ENCODE data around the gene WDFY2.

WDFY2 gene

GRCh38 chr13:51697181-51697580, 112.9 kb downstream of the WDFY2 start:
- no peak for DNase-seq (ENCODE audit: low spot score)
- H3K4me1 ChIP-seq (ENCODE audit: control insufficient read depth in 2 of 2, insufficient read depth in 1 of 2, low read depth in 1 of 2, low read length in 2 of 2) = no peaks in the 10 kb centered on the region
- H3K9me3 ChIP-seq (replicated peaks in 1 of 2; ENCODE audit: control insufficient read depth in 2 of 2, insufficient read depth in 1 of 2, low read depth in 1 of 2, low read length in 2 of 2) = peaks cover 0 to 10% of the 10 kb centered on the region in 2 donors
- no CpG with 5 or more reads among the region's 4 CpGs for WGBS, 2 donors (ENCODE audit: extremely low coverage in 2 of 2, insufficient read length in 2 of 2, insufficient replicate concordance in 1 of 2)
- H3K27ac ChIP-seq (replicated peaks; ENCODE audit: low read length) = no peak overlapping the region
- H3K36me3 ChIP-seq (replicated peaks in 1 of 2; ENCODE audit: control insufficient read depth in 2 of 2, insufficient read depth in 2 of 2, low read length in 2 of 2) = no peaks in the 10 kb centered on the region
- H2BK12ac ChIP-seq (ENCODE audit: low read length) = no peak overlapping the region
- H3K23ac ChIP-seq (ENCODE audit: low read depth, low read length, poor library complexity) = no peak overlapping the region
- no peak overlapping the region for H3K18ac ChIP-seq (ENCODE audit: low read length)
- no peak overlapping the region for H4K91ac ChIP-seq (ENCODE audit: low read depth, low read length, poor library complexity)
- H3K4me2 ChIP-seq (ENCODE audit: insufficient read depth, low read length, poor library complexity, severe bottlenecking) = no peak overlapping the region
- H3K79me1 ChIP-seq (ENCODE audit: low read depth, low read length) = no peaks in the 10 kb centered on the region
- no peak overlapping the region for H2BK5ac ChIP-seq (ENCODE audit: low read length)
- H2BK120ac ChIP-seq (ENCODE audit: low read depth, low read length) = no peak overlapping the region
- H2AK5ac ChIP-seq (ENCODE audit: low read depth, low read length) = no peak overlapping the region
- no peak overlapping the region for H3K9ac ChIP-seq (ENCODE audit: low read depth, low read length, poor library complexity)
- no peak overlapping the region for H2AFZ ChIP-seq (ENCODE audit: low read length)
- H2BK15ac ChIP-seq (ENCODE audit: low read length) = no peak overlapping the region
- no peak overlapping the region for H3K4ac ChIP-seq (ENCODE audit: low read length)
- no peaks in the 10 kb centered on the region for H3K27me3 ChIP-seq (ENCODE audit: control insufficient read depth in 3 of 3, insufficient read depth in 3 of 3, low read depth in 1 of 3, low read length in 3 of 3)
- H3K4me3 ChIP-seq (ENCODE audit: low read length in 2 of 2) = no peak overlapping the region
- no peak overlapping the region for H3K14ac ChIP-seq (ENCODE audit: low read length)
- H4K8ac ChIP-seq (ENCODE audit: low read depth, low read length) = no peak overlapping the region

- H3K18ac ChIP-seq (ENCODE audit: low read length) = no peak overlapping the region
- H2AK5ac ChIP-seq (ENCODE audit: low read depth, low read length) = no peak overlapping the region
- no peak overlapping the region for H2BK5ac ChIP-seq (ENCODE audit: low read length)
- no peak overlapping the region for H2BK12ac ChIP-seq (ENCODE audit: low read length)
- no peak overlapping the region for H2AFZ ChIP-seq (ENCODE audit: low read length)
- H3K14ac ChIP-seq (ENCODE audit: low read length) = no peak overlapping the region
- no peak overlapping the region for H3K27ac ChIP-seq (replicated peaks; ENCODE audit: low read length)
- no peaks in the 10 kb centered on the region for H3K79me1 ChIP-seq (ENCODE audit: low read depth, low read length)
- H3K4ac ChIP-seq (ENCODE audit: low read length) = no peak overlapping the region
- H3K9me3 ChIP-seq (replicated peaks in 1 of 2; ENCODE audit: control insufficient read depth in 2 of 2, insufficient read depth in 1 of 2, low read depth in 1 of 2, low read length in 2 of 2) = peaks cover 0 to 10% of the 10 kb centered on the region in 2 donors
- no CpG with 5 or more reads among the region's 2 CpGs for WGBS, 2 donors (ENCODE audit: extremely low coverage in 2 of 2, insufficient read length in 2 of 2, insufficient replicate concordance in 1 of 2)
- H3K4me2 ChIP-seq (ENCODE audit: insufficient read depth, low read length, poor library complexity, severe bottlenecking) = no peak overlapping the region
- no peak overlapping the region for H3K4me3 ChIP-seq (ENCODE audit: low read length in 2 of 2)
- H3K36me3 ChIP-seq (replicated peaks in 1 of 2; ENCODE audit: control insufficient read depth in 2 of 2, insufficient read depth in 2 of 2, low read length in 2 of 2) = no peaks in the 10 kb centered on the region
- H3K23ac ChIP-seq (ENCODE audit: low read depth, low read length, poor library complexity) = no peak overlapping the region
- H2BK120ac ChIP-seq (ENCODE audit: low read depth, low read length) = no peak overlapping the region
- H4K8ac ChIP-seq (ENCODE audit: low read depth, low read length) = no peak overlapping the region
- no peak overlapping the region for H3K9ac ChIP-seq (ENCODE audit: low read depth, low read length, poor library complexity)
- no peaks in the 10 kb centered on the region for H3K27me3 ChIP-seq (ENCODE audit: control insufficient read depth in 3 of 3, insufficient read depth in 3 of 3, low read depth in 1 of 3, low read length in 3 of 3)
- H3K4me1 ChIP-seq (ENCODE audit: control insufficient read depth in 2 of 2, insufficient read depth in 1 of 2, low read depth in 1 of 2, low read length in 2 of 2) = no peaks in the 10 kb centered on the region
- no peak overlapping the region for H2BK15ac ChIP-seq (ENCODE audit: low read length)
- no peak for DNase-seq (ENCODE audit: low spot score)
- no peak overlapping the region for H4K91ac ChIP-seq (ENCODE audit: low read depth, low read length, poor library complexity)
These were observed 113.6 kb downstream of the WDFY2 start for GRCh38 chr13:51697855-51698254.

DNA sequence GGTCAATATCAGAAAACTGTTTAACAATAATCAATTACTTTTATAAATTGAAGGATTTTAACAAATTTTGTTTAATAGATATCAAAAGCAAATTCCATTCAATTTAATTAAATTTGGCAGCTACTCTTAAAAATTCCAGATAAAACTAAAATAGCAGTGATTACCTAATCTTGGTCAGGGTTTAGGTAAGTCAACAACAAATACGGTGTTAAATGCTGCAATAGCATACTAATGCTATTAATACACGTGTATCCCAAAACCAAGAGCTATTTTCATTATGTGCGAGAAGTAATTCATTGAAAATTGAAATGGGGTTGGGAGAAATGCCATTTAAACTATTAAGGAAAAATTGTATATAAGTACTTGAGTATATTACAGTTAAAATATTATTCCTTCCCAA, 114.1 kb downstream of the WDFY2 start:
- Histone ChIP-seq H2AK5ac (ENCODE audit: low read depth, low read length) (no peak overlapping the region), H3K36me3 (replicated peaks in 1 of 2; ENCODE audit: control insufficient read depth in 2 of 2, insufficient read depth in 2 of 2, low read length in 2 of 2) (no peaks in the 10 kb centered on the region), H3K4ac (ENCODE audit: low read length) (no peak overlapping the region), H3K23ac (ENCODE audit: low read depth, low read length, poor library complexity) (no peak overlapping the region), H2BK5ac (ENCODE audit: low read length) (no peak overlapping the region), H3K18ac (ENCODE audit: low read length) (no peak overlapping the region), H3K27me3 (ENCODE audit: control insufficient read depth in 3 of 3, insufficient read depth in 3 of 3, low read depth in 1 of 3, low read length in 3 of 3) (no peaks in the 10 kb centered on the region), H2BK120ac (ENCODE audit: low read depth, low read length) (no peak overlapping the region), H3K79me1 (ENCODE audit: low read depth, low read length) (no peaks in the 10 kb centered on the region), H2BK12ac (ENCODE audit: low read length) (no peak overlapping the region), H3K9me3 (replicated peaks in 1 of 2; ENCODE audit: control insufficient read depth in 2 of 2, insufficient read depth in 1 of 2, low read depth in 1 of 2, low read length in 2 of 2) (peaks cover 0 to 10% of the 10 kb centered on the region in 2 donors), H3K14ac (ENCODE audit: low read length) (no peak overlapping the region), H3K9ac (ENCODE audit: low read depth, low read length, poor library complexity) (no peak overlapping the region), H4K8ac (ENCODE audit: low read depth, low read length) (no peak overlapping the region), H3K27ac (replicated peaks; ENCODE audit: low read length) (no peak overlapping the region), H3K4me3 (ENCODE audit: low read length in 2 of 2) (no peak overlapping the region), H2BK15ac (ENCODE audit: low read length) (no peak overlapping the region), H3K4me1 (ENCODE audit: control insufficient read depth in 2 of 2, insufficient read depth in 1 of 2, low read depth in 1 of 2, low read length in 2 of 2) (no peaks in the 10 kb centered on the region), H3K4me2 (ENCODE audit: insufficient read depth, low read length, poor library complexity, severe bottlenecking) (no peak overlapping the region), H4K91ac (ENCODE audit: low read depth, low read length, poor library complexity) (no peak overlapping the region), H2AFZ (ENCODE audit: low read length) (no peak overlapping the region)
- DNase-seq (ENCODE audit: low spot score) = no peak
- WGBS, 2 donors (ENCODE audit: extremely low coverage in 2 of 2, insufficient read length in 2 of 2, insufficient replicate concordance in 1 of 2) = no CpG with 5 or more reads among the region's 3 CpGs

DNA sequence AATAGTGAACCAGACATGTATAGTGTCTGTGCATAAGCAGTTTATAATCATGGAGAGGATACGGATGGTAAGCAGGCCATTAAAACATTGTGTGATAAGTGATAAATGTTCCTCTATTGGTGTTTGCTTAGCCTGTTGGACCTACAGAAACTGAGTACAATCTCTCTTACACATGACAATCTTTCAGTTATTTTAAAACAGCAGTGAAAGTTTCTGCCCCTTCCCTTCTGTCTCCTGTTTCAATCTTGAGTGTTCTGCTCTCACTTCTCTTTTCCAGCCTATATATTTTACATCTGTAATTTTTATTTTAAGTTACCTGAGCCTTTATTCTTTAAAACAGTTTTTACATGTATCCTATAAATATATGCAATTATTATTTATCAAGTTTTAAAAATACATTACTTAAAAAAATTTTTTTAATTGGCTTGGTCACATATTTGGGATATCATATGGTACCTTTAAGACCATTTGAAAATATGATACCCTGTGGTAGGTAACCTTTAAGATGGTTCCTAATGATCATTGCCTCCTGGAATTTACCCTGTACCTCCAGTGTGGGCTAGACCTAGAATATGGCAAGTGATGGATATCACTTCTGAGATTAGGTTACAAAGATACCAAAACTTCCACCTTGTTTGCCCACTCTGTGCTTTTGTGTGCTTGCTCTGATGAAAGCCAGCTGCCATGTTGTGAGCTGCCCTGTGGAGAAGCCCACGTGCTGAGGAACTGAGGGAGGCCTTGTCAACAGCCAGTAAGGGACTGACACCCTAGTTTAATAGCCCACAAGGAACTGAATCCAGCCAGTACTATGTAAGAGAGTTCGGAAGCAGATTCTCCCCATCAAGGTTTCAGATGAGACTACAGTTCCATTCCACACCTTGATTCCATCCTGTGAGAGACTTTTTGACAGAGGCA, 120.4 kb downstream of the WDFY2 start:
- H4K8ac ChIP-seq (ENCODE audit: low read depth, low read length) = no peak overlapping the region
- no peaks in the 10 kb centered on the region for H3K79me1 ChIP-seq (ENCODE audit: low read depth, low read length)
- H3K14ac ChIP-seq (ENCODE audit: low read length) = no peak overlapping the region
- no peak for DNase-seq (ENCODE audit: low spot score)
- peaks cover 0 to 1% of the 10 kb centered on the region in 2 donors for H3K4me1 ChIP-seq (ENCODE audit: control insufficient read depth in 2 of 2, insufficient read depth in 1 of 2, low read depth in 1 of 2, low read length in 2 of 2)
- H3K9me3 ChIP-seq (replicated peaks in 1 of 2; ENCODE audit: control insufficient read depth in 2 of 2, insufficient read depth in 1 of 2, low read depth in 1 of 2, low read length in 2 of 2) = no peaks in the 10 kb centered on the region
- H3K27ac ChIP-seq (replicated peaks; ENCODE audit: low read length) = no peak overlapping the region
- no peak overlapping the region for H2BK5ac ChIP-seq (ENCODE audit: low read length)
- H3K23ac ChIP-seq (ENCODE audit: low read depth, low read length, poor library complexity) = no peak overlapping the region
- H3K4me2 ChIP-seq (ENCODE audit: insufficient read depth, low read length, poor library complexity, severe bottlenecking) = no peak overlapping the region
- H3K27me3 ChIP-seq (ENCODE audit: control insufficient read depth in 3 of 3, insufficient read depth in 3 of 3, low read depth in 1 of 3, low read length in 3 of 3) = no peaks in the 10 kb centered on the region
- H2BK12ac ChIP-seq (ENCODE audit: low read length) = no peak overlapping the region
- no peak overlapping the region for H3K4ac ChIP-seq (ENCODE audit: low read length)
- H2AFZ ChIP-seq (ENCODE audit: low read length) = no peak overlapping the region
- no peak overlapping the region for H4K91ac ChIP-seq (ENCODE audit: low read depth, low read length, poor library complexity)
- H3K18ac ChIP-seq (ENCODE audit: low read length) = no peak overlapping the region
- no peak overlapping the region for H2BK120ac ChIP-seq (ENCODE audit: low read depth, low read length)
- no peak overlapping the region for H3K4me3 ChIP-seq (ENCODE audit: low read length in 2 of 2)
- no peak overlapping the region for H2AK5ac ChIP-seq (ENCODE audit: low read depth, low read length)
- H3K36me3 ChIP-seq (replicated peaks in 1 of 2; ENCODE audit: control insufficient read depth in 2 of 2, insufficient read depth in 2 of 2, low read length in 2 of 2) = peaks cover 0 to 4% of the 10 kb centered on the region in 2 donors
- no peak overlapping the region for H3K9ac ChIP-seq (ENCODE audit: low read depth, low read length, poor library complexity)
- WGBS, 2 donors (ENCODE audit: extremely low coverage in 2 of 2, insufficient read length in 2 of 2, insufficient replicate concordance in 1 of 2) = no CpG with 5 or more reads among the region's 3 CpGs
- no peak overlapping the region for H2BK15ac ChIP-seq (ENCODE audit: low read length)
